Measurements from ENCODE around the gene UNC5B.

The UNC5B gene

DNA sequence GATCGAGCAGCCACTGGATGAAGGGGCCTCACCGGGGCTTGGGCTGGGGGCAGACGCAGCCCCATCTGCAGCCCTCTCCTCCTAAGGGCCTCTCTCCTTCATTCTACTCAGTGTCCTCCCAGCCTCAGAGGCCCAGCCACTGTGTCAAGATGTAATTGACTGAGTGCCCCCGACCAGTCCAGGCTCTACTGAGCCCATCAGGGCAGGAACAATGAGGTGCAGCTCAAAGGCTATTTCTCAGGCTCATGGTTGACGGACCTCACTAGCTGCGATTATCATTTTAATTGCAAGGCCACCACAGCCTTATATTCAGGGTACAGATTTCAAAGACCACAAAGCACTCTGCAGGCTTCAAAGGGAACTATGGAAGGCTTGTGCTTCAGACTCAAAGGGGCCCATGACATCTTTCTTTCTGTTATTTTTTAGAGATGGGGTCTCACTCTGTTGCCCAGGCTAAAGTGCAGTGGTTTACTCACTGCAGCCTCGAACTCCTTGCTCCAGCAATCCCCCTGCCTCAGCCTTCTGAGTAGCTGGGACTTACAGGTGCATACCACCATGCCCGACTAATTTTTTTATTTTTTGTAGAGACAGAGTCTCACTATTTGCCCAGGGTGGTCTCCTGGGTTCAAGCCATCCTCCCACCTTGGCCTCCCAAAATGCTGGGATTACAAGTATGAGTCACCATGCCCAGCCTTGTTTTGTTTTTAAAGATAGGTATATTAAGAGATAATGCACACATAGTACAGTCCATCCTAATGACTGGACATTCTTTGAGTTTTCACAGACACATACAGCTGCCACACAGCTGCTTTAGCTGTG, 130.4 kb downstream of the UNC5B start:
- Histone ChIP-seq H3K27me3 (ENCODE audit: insufficient read depth, poor library complexity, severe bottlenecking) (no peaks in the 10 kb centered on the region), H3K36me3 (ENCODE audit: low read depth) (no peaks in the 10 kb centered on the region), H3K27ac (ENCODE audit: poor library complexity, severe bottlenecking) (no peak overlapping the region), H3K4me3 (ENCODE audit: severe bottlenecking) (no peak overlapping the region), H3K4me1 (ENCODE audit: insufficient read depth, poor library complexity, severe bottlenecking) (peaks cover 16% of the 10 kb centered on the region), H3K9me3 (ENCODE audit: severe bottlenecking) (no peaks in the 10 kb centered on the region)
- no peak for TF ChIP-seq CTCF (IDR thresholded peaks at IDR 0.05; ENCODE audit: poor library complexity, severe bottlenecking)
- DNase-seq (ENCODE audit: low spot score) = no peak
- ATAC-seq (ENCODE audit: low read depth) = no peak

DNA sequence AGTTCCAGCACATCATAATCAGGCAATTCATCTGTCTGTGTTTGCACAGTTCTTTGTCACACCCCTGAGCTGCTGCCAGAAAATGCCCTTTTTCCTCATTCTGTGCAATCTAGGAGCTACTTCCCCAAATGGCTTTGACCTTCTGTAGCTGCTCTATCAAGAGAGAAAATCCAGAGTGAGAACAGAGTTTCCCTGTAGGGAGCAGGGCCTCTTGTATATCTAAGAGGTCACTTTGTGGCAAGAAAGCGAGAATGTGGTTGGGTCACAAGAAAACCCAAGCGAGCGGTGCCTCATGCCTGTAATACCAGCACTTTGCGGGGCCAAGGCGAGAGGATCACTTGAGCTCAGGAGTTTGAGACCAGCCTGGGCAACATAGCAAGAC, 131.0 kb downstream of the UNC5B start:
- H3K27ac ChIP-seq (ENCODE audit: poor library complexity, severe bottlenecking) = no peak overlapping the region
- peaks cover 16% of the 10 kb centered on the region for H3K4me1 ChIP-seq (ENCODE audit: insufficient read depth, poor library complexity, severe bottlenecking)
- DNase-seq (ENCODE audit: low spot score) = no peak
- H3K27me3 ChIP-seq (ENCODE audit: insufficient read depth, poor library complexity, severe bottlenecking) = no peaks in the 10 kb centered on the region
- TF ChIP-seq CTCF (IDR thresholded peaks at IDR 0.05; ENCODE audit: poor library complexity, severe bottlenecking) = no peak
- no peak overlapping the region for H3K4me3 ChIP-seq (ENCODE audit: severe bottlenecking)
- no peaks in the 10 kb centered on the region for H3K36me3 ChIP-seq (ENCODE audit: low read depth)
- H3K9me3 ChIP-seq (ENCODE audit: severe bottlenecking) = no peaks in the 10 kb centered on the region
- no peak for ATAC-seq (ENCODE audit: low read depth)

- no peak for TF ChIP-seq CTCF (IDR thresholded peaks at IDR 0.05; ENCODE audit: poor library complexity, severe bottlenecking)
- H3K36me3 ChIP-seq (ENCODE audit: low read depth) = no peaks in the 10 kb centered on the region
- H3K4me1 ChIP-seq (ENCODE audit: insufficient read depth, poor library complexity, severe bottlenecking) = peaks cover 15% of the 10 kb centered on the region
- no peaks in the 10 kb centered on the region for H3K9me3 ChIP-seq (ENCODE audit: severe bottlenecking)
- DNase-seq (ENCODE audit: low spot score) = no peak
- no peak overlapping the region for H3K27ac ChIP-seq (ENCODE audit: poor library complexity, severe bottlenecking)
- no peak for ATAC-seq (ENCODE audit: low read depth)
- no peaks in the 10 kb centered on the region for H3K27me3 ChIP-seq (ENCODE audit: insufficient read depth, poor library complexity, severe bottlenecking)
- no peak overlapping the region for H3K4me3 ChIP-seq (ENCODE audit: severe bottlenecking)
Observed at GRCh38 chr10:71344154-71344925, 132.0 kb downstream of the UNC5B start.

DNA sequence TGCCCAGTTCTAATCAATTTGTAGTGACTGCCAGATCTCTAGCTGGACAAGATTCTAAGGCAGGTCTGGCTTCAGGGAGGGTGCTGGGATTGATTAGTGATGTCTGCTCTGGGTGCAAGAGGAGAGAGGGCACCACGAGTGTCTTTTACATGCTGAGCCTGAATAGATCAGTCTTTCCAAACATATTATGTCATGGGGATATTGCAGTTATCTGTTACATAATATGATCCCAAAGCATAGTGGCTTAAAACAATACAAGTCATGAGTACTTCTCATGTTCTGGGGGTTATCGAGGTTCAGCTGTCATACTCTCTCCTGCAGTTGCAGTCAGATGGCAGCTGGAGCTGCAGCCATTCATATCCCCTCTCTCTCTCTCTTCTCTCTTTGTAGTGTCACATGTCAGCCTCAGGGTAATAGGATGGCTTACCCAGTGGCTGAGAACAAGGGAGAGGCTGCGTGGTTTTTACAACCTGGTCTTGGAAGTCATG, 132.7 kb downstream of the UNC5B start:
- TF ChIP-seq CTCF (IDR thresholded peaks at IDR 0.05; ENCODE audit: poor library complexity, severe bottlenecking) = no peak
- ATAC-seq (ENCODE audit: low read depth) (no peak), DNase-seq (ENCODE audit: low spot score) (no peak)
- H3K36me3 ChIP-seq (ENCODE audit: low read depth) = no peaks in the 10 kb centered on the region
- no peak overlapping the region for H3K4me3 ChIP-seq (ENCODE audit: severe bottlenecking)
- H3K4me1 ChIP-seq (ENCODE audit: insufficient read depth, poor library complexity, severe bottlenecking) = peaks cover 16% of the 10 kb centered on the region
- no peaks in the 10 kb centered on the region for H3K27me3 ChIP-seq (ENCODE audit: insufficient read depth, poor library complexity, severe bottlenecking)
- no peak overlapping the region for H3K27ac ChIP-seq (ENCODE audit: poor library complexity, severe bottlenecking)
- H3K9me3 ChIP-seq (ENCODE audit: severe bottlenecking) = no peaks in the 10 kb centered on the region

All from RWPE2 (cell line).